ENCODE results near the gene BCL2. TPM values are rescaled to one million over a fixed set of nuclear protein-coding genes. Genes with fewer than 3 reads are reported as not detected.

BCL2 gene
- total RNA-seq, 1 experiment from 2014 or later, result 1.3 TPM

DNA sequence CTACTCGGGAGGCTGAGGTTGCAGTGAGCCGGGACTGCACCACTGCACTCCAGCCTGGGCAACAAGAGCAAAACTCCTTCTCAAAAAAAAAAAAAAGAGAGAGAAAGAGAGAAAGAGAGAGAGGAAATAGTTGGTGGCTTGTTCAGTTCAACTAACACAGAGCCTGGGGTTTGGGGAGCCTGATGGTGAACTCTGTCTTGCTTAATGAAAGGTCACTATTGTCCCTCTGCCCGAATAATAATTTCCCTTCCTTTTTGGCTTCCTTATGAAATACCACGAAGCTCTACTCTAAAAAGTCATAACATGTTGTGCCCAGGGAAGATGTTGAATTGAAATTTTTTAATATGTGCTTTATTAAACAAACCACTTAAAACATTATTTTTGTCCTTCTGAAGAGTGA, 17.3 kb downstream of the BCL2 start:
- Histone ChIP-seq H3K23me2 (ENCODE audit: insufficient read length, low read depth, low read length, poor library complexity, severe bottlenecking) (no peaks in the 10 kb centered on the region), H2AK5ac (ENCODE audit: insufficient read length, low read length) (no peak overlapping the region), H3K79me2 (ENCODE audit: insufficient read depth, low read length) (no peaks in the 10 kb centered on the region), H4K91ac (ENCODE audit: insufficient read length, low read depth, low read length) (no peak overlapping the region), H4K20me1 (ENCODE audit: control insufficient read depth, insufficient read depth, insufficient read length) (no peaks in the 10 kb centered on the region), H4K8ac (replicated peaks; ENCODE audit: insufficient read length, low read depth, low read length) (no peak overlapping the region), H2BK12ac (ENCODE audit: insufficient read length, low read depth, low read length) (no peak overlapping the region), H3K18ac (ENCODE audit: insufficient read length, low read depth, low read length) (no peak overlapping the region), H3K27ac (ENCODE audit: insufficient read length, low read depth, low read length) (no peak overlapping the region), H3K56ac (ENCODE audit: insufficient read length, low read depth, low read length) (no peak overlapping the region), H3K23ac (ENCODE audit: insufficient read length, low read depth, low read length) (no peak overlapping the region), H3K14ac (ENCODE audit: insufficient read depth, low read length) (no peak overlapping the region), H3K9me3 (ENCODE audit: control insufficient read depth, low read depth, low read length) (no peaks in the 10 kb centered on the region), H2BK120ac (ENCODE audit: low read depth, low read length, poor library complexity, severe bottlenecking) (no peak overlapping the region), H2BK15ac (ENCODE audit: low read depth, low read length) (no peak overlapping the region), H3K4me1 (ENCODE audit: insufficient read depth, low read length) (peaks cover 2% of the 10 kb centered on the region; the same call in 1 of the 2 replicates), H3K4ac (ENCODE audit: low read depth, low read length) (no peak overlapping the region), H3K79me1 (ENCODE audit: insufficient read depth, low read depth, low read length, poor library complexity, severe bottlenecking) (no peaks in the 10 kb centered on the region), H3T11ph (ENCODE audit: low read length) (no peak overlapping the region), H2AFZ (ENCODE audit: low read length) (no peak overlapping the region), H3K27me3 (ENCODE audit: insufficient read depth, low read length) (no peaks in the 10 kb centered on the region), H2BK5ac (ENCODE audit: insufficient read length, low read length) (no peak overlapping the region), H3K4me2 (ENCODE audit: insufficient read depth, insufficient read length, low read length) (no peak overlapping the region), H2BK20ac (ENCODE audit: low read depth, low read length, poor library complexity, severe bottlenecking) (no peak overlapping the region), H4K5ac (ENCODE audit: insufficient read length, low read depth, low read length) (no peak overlapping the region), H3K9ac (ENCODE audit: extremely low read depth, insufficient read length, low read length) (no peak overlapping the region)
- Mint-ChIP-seq H3K27me3 (ENCODE audit: low read depth) (no peaks in the 10 kb centered on the region), H3K36me3 (ENCODE audit: insufficient read depth in 1 of 3, low read depth in 3 of 3) (no peaks in the 10 kb centered on the region), H3K27ac (no peak overlapping the region), H3K4me1 (peaks cover 15 to 16% of the 10 kb centered on the region in 2 experiments), H3K4me3 (no peak overlapping the region), H3K9me3 (no peaks in the 10 kb centered on the region)
- DNase-seq, result no peak
- WGBS (ENCODE audit: extremely low coverage, insufficient read length, low lambda C conversion rate), result no CpG with 5 or more reads among the region's 4 CpGs
- no peak for TF ChIP-seq CTCF (conservative IDR thresholded peaks at IDR 0.05)

Data from H9 (cell line).